HEK293T (cell line): Measurements from ENCODE around the gene SFT2D3.

Experiments
- ARNT ChIP-seq: fragments of 450-650 bp; IDR thresholded peaks from 2 replicates; pipeline ENCODE4 v1.6.1; 2017; ENCODE audit warnings: mild to moderate bottlenecking
- BHLHE40 ChIP-seq: fragments of 450-650 bp; IDR thresholded peaks from 2 replicates; pipeline ENCODE4 v1.6.1; 2016; ENCODE audit warnings: mild to moderate bottlenecking, moderate library complexity, borderline replicate concordance
- FOXK2 ChIP-seq: fragments of 450-650 bp; IDR thresholded peaks from 2 replicates; pipeline ENCODE4 v1.6.1; 2016; ENCODE audit warnings: mild to moderate bottlenecking
- LEF1 ChIP-seq: fragments of 450-650 bp; IDR thresholded peaks from 2 replicates; pipeline ENCODE4 v1.6.1; 2017; ENCODE audit warnings: mild to moderate bottlenecking, borderline replicate concordance
- PKNOX1 ChIP-seq: fragments of 450-650 bp; IDR thresholded peaks from 2 replicates; pipeline ENCODE4 v1.6.1; 2016
- SUZ12 ChIP-seq: fragments of 450-650 bp; IDR thresholded peaks from 2 replicates; pipeline ENCODE4 v1.6.1; 2016; ENCODE audit warnings: mild to moderate bottlenecking
- ZNF384 ChIP-seq: fragments of 450-650 bp; IDR thresholded peaks from 2 replicates; pipeline ENCODE4 v1.6.1; 2016

DNA sequence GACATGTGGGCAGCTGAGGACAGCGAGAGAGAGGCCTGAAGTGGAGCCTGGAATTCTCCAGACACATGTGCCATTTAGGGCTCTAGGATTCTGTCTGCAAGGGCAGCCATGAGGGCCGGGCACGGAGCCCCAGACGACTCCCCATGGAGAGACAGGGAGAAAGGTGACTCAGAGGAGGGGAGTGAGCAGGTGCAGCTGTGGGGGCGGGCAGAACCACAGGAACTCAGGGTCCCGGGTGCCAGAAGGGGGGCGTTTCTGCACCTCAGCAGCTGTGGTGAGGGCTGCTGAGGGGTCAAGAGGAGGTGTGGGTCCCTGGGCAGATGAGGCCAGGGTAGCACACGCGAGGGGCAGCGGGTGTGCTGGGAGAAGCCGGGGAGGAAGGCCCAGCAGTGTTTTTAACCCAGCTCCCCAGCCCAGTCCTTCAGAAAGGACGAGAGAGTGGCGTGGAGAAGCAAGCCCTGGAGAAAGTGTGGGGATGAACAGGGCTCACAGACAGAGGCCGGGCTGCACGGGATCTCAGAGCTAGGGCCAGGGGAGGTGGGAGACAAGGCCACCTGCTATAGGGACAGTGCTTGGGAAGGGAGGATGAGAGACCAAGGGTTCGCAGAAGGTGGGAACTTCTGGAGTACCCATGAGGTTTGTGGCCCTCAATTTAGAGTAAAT lies 47.7 kb upstream of the SFT2D3 start:
- TF ChIP-seq ARNT = no peak
- no peak for TF ChIP-seq BHLHE40
- TF ChIP-seq LEF1 = no peak
- no peak for TF ChIP-seq PKNOX1
- no peak for TF ChIP-seq SUZ12
- no peak for TF ChIP-seq ZNF384
- no peak for TF ChIP-seq FOXK2
